GM12874 (cell line): ENCODE data around the gene ATP2C2.

Source experiments
- CTCF ChIP-seq: IDR thresholded peaks from 2 replicates; pipeline ENCODE4 v1.5.1; 2011; ENCODE audit warnings: low read depth, mild to moderate bottlenecking, control low read depth, low read length, moderate library complexity; ENCODE audit not compliant: insufficient read depth

ATP2C2 gene

GRCh38 chr16:84486126-84486525 lies 117.8 kb downstream of the ATP2C2 start:
- TF ChIP-seq CTCF: no peak

GRCh38 chr16:84486551-84487235 lies 118.4 kb downstream of the ATP2C2 start:
- TF ChIP-seq CTCF: no peak

- no peak for TF ChIP-seq CTCF
These were observed 119.0 kb downstream of the ATP2C2 start for GRCh38 chr16:84487358-84487757.

- TF ChIP-seq CTCF: no peak
These were observed 120.8 kb downstream of the ATP2C2 start for GRCh38 chr16:84489131-84489530.

GRCh38 chr16:84495506-84495905 lies 127.2 kb downstream of the ATP2C2 start:
- TF ChIP-seq CTCF: no peak

GRCh38 chr16:84496991-84497390 lies 128.7 kb downstream of the ATP2C2 start:
- no peak for TF ChIP-seq CTCF

- TF ChIP-seq CTCF: no peak
These were observed 129.3 kb downstream of the ATP2C2 start for GRCh38 chr16:84497418-84498222.
